NCI-H146 (cell line): Measurements from ENCODE around the gene ARHGEF7.

Source experiments
- DNase-seq: peaks from one replicate; lab custom pipeline; 2025; lab: John Stamatoyannopoulos, UW

The ARHGEF7 gene

DNA sequence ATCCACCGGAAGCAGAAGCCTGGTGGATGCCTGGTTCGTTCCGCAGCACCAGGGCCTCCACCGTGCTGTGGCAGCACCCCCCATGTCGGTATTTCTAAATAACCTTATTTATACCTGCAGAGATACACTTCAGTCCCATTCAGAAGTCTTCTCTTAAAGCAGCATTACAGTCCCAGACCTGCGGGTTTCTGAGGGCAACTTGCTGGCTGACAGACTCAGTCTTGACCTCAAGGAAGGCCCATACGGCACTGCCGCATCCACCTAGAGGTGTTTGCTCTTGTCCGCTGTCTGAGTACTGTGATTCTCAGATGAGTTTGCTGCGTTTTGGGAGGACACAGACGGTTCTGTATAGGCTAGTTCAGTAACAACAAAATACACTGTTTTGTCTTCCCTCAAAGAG lies 188.4 kb downstream of the ARHGEF7 start:
- no peak for DNase-seq

DNA sequence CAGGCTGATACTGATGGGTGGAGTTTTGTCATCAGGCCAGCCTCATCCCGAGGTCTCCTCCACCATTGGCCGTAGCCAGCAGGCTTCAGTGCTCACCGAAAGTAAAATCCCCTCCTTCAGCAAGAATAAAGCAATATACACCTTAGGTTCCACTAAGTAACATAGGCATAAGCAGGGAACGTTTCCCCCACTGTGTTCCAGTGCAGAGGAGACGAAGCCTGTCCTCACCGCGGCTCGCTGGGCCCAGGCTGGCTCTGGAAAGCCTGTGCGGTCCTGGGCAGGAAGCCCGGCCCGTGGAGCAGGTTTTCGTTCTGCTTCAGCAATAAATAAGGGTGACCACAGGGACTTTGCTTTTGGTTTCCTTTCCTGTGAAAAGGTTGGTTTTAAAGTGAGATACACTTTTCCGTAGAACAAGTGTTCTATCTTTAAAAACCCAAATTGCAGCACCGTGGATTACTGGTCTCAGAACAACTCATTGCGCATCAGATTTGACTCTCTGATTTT lies 189.0 kb downstream of the ARHGEF7 start:
- DNase-seq = no peak

DNA sequence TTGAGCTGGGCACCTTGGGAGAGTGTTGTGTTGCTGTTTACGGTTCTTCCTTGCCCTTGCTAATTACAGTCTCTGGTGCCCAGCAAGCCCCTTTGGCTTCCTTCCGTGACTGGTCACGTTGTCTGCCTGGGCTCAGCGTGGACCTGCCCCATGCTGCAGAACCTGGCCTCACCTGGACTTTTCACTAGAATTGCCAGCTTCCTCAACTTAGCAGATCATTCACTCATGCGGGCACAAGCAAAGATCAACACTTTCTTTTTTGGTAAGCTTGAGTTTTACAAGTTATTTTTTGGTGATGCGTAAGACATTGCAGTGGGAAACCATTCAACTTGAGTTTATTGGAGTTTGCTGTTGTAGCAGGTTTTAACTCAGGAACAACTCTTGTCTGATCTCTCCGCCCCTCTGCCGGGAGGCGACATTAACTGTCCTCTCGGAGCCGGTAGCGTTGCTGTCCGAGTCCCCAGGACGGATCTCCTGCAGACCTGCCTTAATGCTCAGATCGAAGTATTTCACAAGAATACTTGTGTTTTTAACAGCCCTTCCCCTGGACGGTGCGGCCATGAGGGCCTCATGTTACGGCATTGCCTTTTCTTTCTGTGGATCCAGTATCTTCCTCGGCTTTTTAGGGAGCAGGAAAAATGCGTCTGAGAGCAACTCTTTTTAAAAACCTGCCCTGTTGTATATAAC lies 189.6 kb downstream of the ARHGEF7 start:
- DNase-seq = no peak

DNA sequence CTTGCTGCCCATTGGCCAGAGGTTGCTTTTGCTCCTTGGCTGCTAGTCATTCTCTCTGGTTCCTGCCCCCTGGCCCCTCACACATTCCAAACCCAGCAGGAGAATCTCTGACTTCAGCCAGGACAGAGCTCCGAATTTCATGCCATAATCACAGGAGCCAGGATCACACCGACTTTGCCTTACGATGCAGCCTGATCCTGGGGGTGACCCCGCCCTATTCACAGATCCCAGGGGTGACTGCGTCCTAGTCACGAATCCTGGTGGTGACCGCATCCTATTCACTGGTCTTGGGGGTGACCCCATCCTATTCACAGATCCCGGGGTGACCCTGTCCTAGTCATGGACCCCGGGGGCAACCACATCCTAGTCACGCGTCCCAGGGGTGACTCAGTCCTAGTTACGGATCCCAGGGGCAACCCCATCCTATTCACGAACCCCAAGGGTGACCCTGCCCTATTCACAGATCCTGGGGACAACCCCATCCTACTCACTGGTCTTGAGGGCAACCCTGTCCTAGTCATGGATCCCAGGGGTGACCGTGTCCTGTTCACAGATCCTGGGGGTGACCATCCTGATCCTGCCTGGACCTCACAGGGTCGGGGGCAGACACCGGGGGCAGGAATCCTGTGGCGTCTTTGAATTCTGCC lies 198.0 kb downstream of the ARHGEF7 start:
- no peak for DNase-seq

DNA sequence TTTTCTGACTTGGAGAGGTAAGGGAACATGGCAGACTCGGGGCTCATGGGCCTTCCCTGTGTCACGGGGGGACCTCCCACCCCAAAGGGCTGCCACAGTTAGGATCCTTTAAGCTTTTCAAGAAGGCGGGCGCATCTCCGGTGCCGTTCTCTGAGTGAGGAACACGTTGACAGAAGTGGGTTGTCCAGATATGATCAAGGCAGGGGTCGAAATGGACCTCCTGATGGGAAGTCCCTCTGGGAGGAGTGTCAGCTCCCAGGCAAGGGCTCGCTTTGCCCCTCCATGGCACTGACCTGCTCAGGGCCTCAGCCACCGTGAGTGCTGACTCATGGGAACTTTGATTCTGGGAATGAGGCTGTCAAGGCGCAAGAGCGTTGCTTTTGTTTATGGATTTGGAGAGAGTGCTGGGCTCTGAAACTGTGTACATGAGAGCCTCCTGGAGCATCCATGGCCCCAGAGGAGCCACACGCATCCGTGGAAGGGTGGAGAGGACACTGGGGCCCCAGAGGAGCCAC lies 198.9 kb downstream of the ARHGEF7 start:
- no peak for DNase-seq

DNA sequence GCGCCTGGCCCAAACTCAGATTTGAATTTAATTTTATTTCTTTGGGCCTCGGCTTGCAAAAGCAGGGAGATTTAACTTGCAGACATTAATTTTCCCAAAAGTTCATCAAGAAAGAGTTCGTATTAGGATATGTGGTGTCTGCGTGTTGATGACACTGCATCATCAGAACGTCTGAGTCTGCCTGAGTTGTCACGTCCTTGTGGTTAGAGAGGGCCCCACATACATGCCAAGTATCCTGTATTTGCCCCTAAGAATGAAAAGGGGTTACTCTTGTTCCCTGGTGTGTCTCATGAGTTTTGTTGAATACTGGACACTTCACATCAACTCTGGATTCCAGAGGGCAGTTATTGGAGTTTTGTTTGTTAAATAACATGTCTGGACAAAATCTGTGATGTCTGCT lies 199.7 kb downstream of the ARHGEF7 start:
- DNase-seq = no peak

DNA sequence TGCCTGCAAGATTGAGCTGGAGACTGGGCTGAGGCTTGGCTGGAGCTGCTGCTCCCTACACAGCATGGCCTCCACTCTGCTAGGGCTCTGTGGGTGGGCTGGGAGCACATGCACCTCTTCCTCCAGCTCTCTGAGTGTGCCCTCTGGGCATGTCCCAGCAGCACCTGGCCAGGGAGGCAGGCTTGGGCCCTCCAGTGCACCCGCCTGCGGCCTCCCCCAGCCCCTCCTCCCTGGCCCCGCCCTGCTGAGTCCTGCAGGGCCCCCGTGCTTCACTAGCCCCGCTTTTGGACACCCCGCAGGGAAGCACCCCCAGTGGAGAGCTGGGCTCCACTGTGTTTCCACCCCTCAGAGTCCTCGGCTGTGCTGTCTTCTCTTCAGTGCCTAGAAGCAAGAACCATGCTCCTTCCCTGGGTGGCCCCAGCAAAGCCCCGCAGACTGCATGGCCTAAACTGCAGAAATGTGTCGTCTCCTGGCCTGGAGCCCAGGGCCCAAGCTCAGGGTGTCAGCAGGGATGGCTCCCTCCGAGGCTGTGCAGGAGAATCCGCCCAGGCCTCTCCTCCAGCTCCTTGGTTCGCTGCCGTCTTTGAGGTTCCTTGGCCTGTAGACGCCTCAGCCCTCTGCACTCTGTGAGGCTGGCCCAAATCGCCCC lies 200.4 kb downstream of the ARHGEF7 start:
- peak; percentile 7 for DNase-seq

DNA sequence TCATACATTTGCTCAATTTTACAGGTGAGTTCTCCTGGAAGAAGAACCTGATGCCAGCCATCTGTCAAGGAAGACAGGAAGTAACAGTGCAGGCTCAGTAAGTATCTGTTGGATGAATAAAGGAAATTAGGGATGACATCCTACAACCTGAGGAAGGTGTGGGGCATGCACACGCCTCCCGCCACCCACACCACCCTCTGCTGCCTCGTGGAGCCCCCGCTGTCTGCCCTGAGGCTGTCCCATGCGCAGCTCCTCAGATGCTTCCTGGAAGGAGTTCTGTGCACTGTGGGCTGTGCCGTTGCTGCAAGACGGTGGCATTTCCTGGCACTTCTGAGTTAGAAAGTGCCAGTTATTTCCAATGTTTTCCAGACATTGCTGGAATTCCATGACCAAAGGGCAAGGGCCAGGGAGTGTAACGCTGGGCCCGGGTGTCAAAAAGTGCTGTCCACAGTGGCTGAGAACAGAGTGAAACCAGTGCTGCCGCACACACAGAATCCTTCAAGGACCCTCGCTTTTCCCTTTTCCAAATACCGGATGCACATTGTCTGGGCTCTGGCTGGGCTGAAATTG lies 201.1 kb downstream of the ARHGEF7 start:
- DNase-seq = no peak

DNA sequence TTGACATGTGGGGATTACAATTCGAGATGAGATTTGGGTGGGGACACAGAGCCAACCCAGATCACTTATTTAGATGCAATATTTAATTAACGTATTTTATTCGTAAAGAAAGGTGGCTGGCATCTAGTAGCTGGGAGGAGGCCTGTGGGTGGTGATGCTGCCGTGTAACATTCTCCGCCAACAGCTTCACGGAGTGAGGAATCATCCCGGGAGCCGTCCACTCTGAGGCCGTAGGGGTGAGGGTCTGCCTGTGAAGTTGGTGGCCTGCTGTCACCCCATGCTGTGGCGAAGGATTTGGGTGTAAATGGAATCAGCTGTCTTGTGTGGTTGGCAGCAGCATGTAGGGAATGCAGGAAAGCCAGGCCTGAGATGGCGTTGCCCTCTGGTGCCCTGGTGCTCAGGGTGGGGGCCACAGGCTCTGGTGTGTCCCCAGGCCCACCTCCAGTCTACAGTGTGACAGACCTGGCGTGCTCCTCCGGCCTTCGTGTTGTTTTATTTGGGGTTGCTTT lies 202.0 kb downstream of the ARHGEF7 start:
- no peak for DNase-seq

DNA sequence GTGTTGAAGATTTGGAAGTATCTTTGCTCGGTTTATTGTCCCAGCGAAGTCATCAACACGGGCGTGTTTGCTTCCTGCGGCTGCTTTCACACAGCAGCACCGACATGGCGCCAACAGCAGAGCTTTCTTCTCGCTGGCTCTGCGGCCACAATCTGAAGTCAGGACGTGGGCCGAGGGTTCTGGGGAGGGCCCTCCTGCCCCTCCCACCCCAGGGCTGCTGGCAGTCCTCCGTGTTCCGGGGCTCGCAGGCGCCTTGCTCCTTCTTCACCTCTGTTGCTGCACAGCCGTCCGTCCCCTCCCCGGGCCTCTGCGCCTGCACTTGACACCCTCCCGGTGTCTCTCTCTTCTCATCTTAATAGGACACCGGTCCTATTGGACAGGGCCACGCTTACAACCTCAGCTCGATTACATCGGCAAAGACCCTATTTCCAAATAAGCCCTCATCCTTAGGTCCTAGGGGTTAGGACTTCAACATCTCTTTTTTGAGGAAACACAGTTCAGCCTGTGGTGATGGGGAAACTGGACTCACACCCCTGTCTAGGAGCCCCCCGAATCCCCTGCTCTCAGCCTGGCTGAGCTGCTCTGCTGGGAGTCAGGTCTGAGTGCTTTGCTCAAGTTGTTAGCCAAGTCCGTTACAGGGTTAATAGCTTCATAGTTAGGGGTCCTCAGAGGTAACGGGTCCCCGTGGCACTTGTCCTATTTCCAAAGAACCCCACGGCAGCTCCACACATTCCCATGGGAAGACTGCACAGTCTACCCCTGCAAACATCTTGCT lies 202.6 kb downstream of the ARHGEF7 start:
- DNase-seq = no peak

DNA sequence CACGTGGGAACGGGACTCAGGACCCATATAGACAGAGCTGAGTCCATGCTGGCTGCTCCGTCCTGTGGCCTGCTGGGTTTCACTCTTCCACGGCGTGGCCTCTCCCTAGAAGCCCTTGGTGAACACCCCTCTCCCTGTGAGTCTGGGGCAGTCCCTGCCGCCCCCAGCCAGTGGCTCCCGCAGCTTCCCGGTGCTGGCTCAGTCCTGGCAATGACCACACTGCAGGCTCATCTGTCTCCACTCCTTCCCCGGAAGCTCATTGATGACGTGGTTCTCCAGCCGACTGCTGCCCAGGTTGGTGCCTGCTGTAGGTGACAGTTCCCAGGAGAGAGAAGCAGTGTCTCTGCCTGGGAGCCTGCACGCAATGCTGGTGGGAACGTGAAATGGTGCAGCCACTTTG lies 203.3 kb downstream of the ARHGEF7 start:
- DNase-seq = no peak

DNA sequence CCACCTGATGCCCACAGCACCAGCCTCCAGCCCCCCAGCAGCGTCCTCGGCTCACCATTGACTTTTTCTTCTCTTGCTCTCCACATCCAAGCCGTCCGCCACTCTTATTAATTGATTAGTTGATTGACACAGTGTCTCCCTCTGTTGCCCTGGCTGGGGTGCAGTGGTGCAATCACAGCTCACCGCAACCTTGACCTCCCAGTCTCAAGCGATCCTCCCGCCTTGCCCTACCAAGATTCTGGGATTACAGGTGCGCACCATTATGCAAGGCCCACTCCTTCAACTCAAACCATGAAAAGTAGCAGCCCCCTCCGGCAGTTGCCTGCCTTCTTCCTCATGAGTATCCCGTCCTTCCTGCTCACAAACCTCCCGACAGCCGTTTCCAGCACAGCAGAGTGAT lies 204.4 kb downstream of the ARHGEF7 start:
- DNase-seq = no peak

DNA sequence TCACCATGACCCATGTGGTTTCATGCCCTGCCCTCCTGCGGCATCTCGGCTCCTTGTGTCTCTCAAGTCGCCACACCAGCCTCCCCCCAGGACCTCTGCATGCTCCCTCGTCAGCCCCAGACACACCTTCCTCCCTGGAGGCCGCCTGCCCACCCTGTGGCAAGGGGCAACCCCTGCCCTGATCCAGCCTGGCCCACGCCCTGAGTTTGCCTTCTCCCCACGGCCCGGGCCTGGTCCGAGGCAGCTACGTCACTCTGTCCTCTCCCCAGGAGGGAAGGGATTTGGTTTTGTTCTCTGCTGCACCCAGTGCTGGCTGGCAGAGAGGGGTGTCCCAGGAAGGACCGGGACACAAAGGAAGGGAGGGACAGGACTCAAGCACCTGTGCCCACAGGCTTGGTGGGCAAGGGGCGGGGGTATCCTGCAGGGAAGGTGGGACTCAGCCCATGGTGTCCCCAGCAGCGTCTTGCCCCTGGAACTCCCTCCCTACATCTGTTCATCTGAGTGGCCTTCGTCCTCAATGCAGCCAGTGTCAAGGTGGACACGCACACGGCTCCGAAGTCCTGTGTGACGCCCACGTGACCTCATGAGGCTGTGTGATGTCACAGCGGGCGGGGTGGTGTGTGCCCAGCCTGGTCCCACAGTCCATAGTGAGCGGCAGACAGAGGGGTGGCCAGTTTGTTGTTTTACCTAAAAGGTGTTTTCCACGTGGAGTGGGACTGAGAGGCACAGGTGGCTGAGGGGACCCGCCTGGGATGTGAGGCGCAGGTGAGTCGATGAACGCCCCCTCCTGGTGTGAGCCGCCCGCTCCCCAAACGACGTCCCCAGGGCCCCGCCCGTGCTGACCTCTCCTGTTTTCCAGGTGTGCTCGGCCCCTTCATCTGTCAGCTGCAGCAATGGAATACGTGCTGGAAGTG lies 205.1 kb downstream of the ARHGEF7 start, which contains the start of gene TEX29:
Gene TEX29, plus strand, starts transcription at position 645 of the 914 bp plus-strand sequence. Its CDS starts 249 bp downstream, at position 894.
- DNase-seq = no peak

DNA sequence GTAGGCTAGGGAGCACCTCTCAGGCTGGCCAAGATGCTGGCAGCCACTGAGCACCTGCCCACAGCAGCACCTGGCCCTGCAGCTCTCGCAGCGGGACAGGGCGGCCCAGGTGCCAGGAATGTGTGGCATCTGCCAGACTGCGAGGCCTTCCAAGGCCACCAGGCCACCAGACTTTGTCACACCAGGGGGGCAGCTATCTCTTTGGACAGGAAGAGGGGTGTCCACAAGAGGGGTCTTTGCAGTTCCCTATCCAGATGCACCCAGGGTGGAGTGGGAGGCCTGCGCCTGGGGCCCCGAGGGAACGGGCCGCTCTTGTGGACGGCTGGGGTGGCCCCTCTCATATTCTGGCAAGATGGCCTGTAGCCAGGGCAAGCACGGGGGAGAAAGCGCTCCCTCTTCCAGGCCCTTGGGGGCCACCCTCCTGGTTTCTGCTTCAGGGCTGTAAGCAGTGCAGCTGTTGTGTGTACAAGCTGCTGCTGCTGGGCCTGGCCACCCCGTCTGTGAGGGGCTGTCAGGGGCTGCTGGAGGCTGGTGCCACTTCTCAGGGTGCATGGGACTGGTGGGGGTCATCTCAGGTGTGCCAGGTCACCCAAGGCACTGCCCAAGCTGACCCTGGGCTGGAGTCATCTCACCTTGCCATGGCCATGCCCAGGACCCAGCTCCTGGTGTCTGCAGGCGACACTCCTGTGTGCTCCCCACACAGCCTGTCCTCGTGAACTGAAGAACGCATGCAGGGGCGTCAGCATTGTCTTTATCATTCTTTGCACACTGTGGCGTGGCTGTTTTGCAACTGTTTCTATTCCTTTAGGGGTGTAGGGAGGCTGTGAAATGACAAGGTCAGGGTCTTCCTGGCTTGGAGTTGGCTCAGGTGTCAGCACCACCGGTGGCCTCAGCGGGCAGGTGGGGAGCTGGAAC lies 207.1 kb downstream of the ARHGEF7 start:
- no peak for DNase-seq

DNA sequence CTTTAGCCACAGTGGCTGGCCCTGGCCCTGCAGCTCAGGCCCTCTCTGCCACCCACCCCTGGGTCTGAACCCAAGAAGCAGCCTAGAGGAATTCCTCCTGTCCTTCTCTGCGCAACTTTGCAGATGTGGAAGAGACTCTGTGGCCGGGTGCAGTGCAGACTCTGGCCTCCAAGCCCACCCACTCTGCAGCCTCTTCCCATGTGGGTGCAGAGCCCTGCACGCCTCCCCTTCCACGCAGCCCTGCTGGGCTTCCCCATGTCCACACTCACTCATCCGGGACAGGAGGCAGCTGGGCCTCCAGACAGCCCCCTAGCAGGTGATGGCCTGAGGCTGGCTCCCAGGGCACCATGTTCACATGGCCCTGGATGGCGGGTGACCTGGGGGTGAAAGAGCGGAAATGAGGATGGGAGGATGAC lies 207.8 kb downstream of the ARHGEF7 start:
- peak; percentile 22 for DNase-seq

DNA sequence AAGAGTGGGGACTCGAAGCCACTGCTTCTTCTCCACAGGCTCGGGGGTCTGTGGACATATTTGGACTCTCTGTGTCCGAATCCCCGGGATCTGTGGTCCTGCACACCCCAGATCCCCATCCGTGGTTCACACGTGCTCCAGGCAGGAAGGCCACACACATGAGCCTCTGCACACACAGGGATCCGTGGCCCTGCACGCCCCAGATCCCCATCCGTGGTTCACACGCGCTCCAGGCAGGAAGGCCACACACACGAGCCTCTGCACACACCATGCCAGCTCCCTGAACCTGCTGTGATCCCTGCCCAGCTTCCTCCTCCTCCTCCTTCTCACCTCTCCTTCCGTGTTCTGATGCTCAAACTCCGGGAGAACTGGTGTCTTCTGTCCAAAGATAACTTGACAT lies 208.4 kb downstream of the ARHGEF7 start:
- no peak for DNase-seq

DNA sequence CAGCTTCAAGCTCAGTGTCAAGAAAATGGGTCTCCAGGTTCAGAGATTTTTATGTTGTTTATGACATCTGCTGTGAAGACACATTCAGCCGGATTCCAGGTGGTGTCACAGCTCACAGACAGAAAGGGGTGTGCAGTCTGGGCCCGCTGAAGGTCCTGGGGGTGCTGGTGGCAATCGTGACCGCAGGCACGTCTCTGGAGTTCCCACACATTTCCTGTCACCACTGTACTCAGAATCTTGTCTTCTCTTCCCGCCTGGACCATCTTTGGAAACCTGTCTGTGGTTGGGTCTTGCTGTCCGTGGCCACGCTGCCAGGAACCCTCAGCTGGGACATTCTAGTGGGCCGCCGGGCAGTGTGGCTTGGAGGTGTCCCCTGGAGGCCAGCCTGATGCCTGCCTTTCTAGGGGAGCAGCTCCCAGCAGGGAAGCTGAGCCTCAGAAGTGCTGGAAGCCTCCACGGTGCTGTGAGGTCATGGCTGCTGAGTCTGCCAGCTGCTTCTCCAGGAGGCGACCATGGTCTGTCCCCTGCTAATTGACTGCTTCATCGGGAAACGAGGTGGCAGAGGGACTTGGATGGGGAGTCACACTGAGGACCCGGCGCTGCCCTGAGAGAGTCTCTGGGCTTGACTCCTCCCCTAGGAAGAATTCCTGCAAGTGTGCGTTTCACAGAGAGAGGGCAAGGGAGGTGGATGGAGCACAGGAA lies 209.0 kb downstream of the ARHGEF7 start:
- no peak for DNase-seq

DNA sequence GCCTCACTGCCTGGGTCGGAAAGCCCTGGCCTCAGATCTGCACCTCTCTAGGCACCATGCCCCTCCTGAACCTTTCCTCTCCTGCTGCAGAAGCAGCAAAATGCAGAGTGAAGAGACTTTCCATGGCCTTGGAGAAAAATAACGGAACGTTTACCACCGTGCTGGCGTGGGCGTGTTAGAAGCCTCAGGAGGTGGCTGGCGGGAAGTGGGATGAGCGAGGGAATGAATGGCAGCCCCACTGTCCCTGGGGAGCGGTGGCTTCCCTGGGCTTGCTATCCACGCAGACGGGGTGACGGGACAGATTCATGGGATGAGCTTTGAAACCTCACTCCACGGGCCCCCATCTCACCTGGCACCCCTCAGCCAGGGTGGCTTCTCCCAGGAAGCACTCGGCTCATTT lies 209.6 kb downstream of the ARHGEF7 start:
- no peak for DNase-seq
